Ecto neural progenitor cell (in vitro differentiated cells): ENCODE results near the gene RGS6.

Source experiments
- DNase-seq: peaks from one replicate; pipeline ENCODE4 v3.0.0-alpha.2; 2018; ENCODE audit warnings: low spot score

Gene RGS6

GRCh38 chr14:72553161-72553560 lies 620.9 kb downstream of the RGS6 start:
- no peak for DNase-seq

- DNase-seq, result no peak
Observed at GRCh38 chr14:72553656-72554055, 621.4 kb downstream of the RGS6 start.

DNA sequence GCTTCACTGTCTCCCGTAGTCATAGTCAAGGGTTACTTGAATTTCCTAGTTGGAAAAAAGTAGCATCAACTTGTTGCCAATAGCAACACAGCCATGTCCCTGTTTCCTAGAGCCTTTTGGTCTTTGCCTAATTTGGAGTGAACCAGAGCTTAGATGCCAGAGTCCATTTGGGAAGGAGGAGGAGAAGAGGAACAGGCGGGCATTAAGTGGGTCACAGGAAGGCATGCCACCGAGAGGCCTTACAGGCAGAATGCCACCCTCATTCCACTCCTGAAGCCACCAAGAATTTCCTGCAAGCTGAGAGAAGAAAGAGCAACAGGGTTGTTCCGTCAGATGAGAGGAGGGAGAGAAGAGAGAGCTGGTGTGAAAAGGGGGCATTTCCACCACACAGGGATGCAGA lies 622.2 kb downstream of the RGS6 start:
- DNase-seq, result no peak

- no peak for DNase-seq
Observed at GRCh38 chr14:72554994-72555608, 622.9 kb downstream of the RGS6 start.

GRCh38 chr14:72555609-72556000 lies 623.4 kb downstream of the RGS6 start:
- DNase-seq, result no peak

GRCh38 chr14:72557671-72558070 lies 625.4 kb downstream of the RGS6 start:
- DNase-seq, result no peak

GRCh38 chr14:72558721-72559120 lies 626.5 kb downstream of the RGS6 start:
- DNase-seq, result no peak

DNA sequence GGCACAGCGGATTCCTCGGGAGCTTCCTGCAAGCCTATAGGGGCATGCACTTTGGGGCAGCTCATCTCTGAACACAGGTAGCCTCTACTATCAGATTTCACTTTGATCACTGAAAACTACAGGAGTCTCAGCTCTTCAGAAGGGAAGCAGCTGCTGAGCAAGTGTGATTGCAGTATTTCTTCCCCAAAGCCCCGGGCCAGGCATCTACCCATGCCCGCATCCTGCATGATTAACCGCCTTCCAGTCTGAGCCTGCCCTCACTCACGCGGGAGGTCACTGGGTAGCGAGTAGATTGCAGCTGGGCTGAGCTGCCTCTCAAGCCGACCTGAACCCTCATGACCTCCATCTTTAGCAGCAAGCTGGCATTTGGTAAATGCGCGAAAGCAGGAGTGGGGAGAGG lies 627.0 kb downstream of the RGS6 start:
- DNase-seq, result no peak

- DNase-seq, result no peak
Observed at GRCh38 chr14:72559669-72560255, 627.5 kb downstream of the RGS6 start.

DNA sequence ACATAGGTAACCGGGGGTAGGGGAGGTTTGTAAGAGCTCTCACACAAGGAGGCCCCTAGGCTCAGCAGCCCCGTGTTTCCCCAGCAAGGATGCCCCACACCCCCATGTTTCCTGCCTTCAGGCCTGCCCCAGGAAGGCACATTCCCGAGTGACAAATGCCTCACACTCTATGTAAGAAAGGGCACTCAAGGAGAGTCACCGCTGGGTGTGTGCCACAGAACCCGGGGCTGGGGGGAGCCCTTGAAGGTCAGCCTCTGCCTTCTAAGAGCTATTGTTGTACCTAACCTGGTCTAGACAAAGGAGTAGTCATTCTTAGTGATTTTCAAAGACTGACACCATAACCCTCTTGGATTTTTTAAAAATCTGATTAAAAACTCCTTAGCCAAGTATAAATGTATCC lies 628.1 kb downstream of the RGS6 start:
- DNase-seq, result no peak

DNA sequence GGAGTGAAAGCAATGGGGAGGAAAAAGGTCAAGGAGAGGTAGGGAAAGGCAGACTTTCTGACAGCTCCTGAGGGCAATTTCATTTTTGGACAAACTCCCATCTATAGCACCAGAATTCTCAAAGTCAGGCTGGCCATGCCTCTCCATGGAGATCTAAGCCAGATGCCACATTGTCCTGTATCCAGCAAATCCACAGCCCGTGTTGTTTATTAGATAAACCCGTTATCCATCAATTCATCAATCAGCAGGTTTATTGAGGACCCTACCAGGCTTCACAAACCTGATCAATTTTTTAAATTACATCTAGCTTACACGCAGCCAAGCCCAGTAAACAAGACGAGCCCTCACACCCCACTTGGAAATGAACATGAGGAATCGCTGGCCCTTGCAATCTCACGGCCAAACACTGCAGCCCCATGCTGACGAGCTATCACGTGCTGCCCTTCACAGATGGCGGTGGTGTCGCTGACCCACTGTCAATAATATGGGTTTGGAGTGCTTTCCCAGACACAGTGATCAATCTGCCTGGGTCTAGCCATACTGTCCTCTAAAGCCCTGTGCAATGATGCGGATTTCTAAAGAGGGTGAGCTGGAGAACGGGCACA lies 628.8 kb downstream of the RGS6 start:
- DNase-seq, result no peak

- DNase-seq, result no peak
Observed at GRCh38 chr14:72562300-72562699, 630.1 kb downstream of the RGS6 start.

DNA sequence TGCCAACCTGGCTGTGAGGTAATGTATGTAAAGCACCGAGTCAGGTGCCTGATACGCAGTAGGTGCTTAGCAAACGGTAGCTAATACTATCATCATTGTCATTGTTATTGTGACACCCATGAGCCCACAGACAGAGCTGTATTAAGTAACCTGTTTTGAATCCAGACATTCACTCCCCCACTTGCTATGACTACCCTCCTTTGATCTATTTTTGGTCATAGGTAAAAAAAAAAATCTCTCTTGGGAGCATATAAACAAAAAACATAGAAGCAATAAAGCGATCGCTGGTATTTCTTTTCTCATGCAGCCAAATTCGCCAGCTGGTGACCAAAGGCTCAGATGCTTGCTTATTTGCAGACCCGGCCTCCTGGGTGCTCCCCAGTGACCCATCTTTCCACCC lies 631.4 kb downstream of the RGS6 start:
- no peak for DNase-seq

DNA sequence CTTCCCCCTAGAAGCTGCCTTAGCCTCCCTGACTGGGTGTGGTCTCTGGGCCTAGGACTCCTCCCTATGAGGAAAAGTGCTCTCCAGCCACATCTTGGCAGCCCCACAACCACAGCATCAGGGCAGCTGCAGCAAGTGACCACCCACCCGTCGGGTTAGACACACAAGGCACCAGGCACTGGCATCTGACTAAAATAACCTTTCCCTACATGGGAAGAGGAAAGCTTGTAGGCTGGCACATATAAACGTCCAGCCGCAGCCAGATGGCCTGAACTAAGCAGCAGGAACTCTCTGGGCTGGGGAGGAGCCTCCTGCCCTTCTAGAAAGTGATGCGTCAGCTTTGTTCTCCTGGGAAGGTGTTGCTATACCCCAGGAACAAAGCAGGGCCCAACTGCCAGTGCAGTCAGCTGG lies 632.9 kb downstream of the RGS6 start:
- no peak for DNase-seq

DNA sequence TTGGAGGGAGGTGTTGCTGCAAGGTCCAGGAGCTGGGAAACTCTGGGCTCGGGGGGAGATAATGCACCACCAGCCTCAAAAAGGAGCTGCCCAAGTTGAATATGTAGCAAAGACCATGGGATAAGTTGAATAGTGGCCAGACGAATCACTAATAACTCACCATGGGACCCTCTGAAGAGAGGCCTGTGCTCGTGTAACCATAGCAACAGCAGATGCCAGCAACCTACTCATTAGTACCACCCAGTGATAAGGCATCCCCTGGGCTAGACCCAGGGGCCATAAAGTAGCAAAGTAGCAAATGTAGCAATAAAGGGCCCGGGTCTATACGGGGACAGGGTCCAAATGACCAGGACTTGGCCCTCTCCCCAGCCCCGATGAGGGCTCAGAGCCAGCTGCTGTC lies 633.7 kb downstream of the RGS6 start:
- DNase-seq, result no peak

DNA sequence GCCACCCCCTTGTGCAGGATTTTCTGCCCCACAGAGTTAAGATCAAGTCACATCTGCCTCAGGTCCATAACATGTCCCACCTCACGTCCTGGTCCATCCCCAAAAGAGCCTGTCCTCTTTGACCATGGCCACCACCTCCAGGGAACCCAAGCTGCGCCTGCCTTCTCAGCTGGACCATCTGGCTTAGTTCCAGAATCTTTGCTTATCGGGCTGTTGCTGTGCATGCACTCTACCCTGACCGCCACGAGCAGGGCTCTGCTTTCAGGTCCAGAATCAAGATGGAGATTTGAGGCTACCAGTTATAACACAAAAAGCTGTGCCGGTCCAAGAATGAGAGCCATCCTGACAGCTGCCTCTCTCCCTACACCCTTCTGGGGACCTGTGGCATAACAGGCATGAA lies 635.0 kb downstream of the RGS6 start:
- no peak for DNase-seq

DNA sequence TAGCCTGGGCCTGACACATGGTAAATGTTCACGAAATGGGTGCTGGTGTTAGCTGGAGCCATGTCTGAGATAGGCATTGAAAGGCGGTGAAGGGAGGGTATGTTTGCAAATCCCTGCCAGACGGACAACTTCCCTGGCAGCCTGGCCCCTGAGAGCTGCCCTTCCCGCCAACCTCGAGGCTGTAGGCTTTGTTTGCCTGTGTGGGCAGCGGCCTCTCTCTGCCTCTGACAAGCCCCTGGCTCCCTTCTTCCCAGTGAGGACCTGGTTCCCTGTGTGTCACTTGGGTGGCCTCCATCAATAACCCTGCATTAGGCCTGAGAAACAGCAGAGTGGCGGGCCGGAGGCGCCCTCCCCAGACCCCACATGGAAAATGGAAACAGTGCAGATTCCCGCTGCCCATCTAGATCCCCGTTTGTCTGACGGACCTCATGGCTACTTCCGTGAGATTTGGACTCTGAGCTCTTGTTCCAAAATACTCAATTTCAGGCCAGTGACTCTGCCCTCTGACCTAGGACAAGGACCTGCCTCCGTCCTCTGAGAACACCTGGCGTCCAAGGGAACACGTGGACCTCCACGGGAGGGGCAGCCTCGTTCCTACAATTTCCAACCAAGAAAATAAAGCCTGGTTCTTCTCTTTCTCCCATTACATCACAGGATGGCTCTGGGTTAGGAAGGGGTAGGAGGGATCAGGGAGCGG lies 636.2 kb downstream of the RGS6 start:
- no peak for DNase-seq

GRCh38 chr14:72573725-72574417 lies 641.6 kb downstream of the RGS6 start:
- no peak for DNase-seq

DNA sequence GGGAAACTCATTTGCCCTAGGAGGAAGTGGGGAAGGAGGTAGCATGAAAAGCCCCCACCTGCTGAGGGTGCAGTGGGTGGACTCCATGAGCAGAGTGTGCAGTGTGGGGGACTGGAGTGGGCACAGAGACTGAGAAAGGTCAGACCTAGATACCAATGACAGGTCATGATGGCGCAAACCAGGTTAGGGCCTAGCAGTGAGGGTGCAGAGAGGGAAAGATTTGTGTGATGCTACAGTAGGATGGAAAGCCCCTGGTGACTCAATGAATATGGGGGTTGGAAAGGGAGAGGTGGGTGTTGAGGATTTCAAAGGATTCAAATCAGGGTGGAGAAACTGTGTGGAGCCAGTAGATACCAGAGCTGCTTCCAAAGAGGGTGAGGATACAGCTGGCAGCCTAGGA lies 642.5 kb downstream of the RGS6 start:
- DNase-seq, result no peak

DNA sequence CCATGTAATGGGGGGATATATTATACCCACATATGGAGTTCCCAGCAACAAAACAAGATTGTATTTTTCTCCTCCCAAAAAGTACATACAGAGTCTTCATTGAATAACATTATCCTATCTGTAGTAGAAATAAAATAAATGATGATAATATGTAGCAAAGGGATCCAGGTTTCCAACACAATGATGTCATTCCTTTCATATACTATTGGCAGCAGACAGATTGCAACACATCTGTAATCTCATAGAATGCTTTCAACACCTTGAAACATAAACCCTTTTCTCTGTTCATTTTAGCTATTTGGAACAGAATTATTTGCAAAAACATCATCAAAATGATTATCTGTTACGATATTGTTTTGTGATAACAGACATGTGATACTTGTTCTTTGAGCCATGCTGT lies 644.0 kb downstream of the RGS6 start:
- no peak for DNase-seq

- DNase-seq, result no peak
Observed at GRCh38 chr14:72577521-72577920, 645.3 kb downstream of the RGS6 start.

- no peak for DNase-seq
Observed at GRCh38 chr14:72578514-72578913, 646.3 kb downstream of the RGS6 start.

DNA sequence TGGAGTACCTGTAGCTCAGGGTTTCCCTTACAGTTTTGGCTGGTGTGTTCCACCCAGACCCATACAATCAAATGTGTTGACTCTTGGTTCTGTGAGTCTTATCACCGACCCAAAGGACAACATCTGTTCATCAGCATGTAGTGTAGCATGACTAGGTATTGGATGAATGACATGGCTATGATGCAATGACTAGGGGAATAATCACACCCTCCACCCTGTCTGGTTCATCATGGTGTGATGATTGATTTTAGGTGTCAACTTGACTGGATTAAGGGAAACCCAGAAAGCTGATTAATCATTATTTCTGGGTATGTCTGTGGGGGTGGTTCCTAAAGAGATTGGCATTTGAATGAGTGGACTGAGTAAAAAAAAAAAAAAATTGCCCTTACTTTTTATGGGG lies 650.4 kb downstream of the RGS6 start:
- DNase-seq, result no peak
